ENCODE results near the gene FSTL1.

- TF ChIP-seq CTCF (IDR thresholded peaks at IDR 0.05; ENCODE audit: low read depth, low read length) = no peak
- no peak for TF ChIP-seq POLR2A (IDR thresholded peaks at IDR 0.05; ENCODE audit: extremely low read depth, insufficient read length)
- TF ChIP-seq MAX (IDR thresholded peaks at IDR 0.05; ENCODE audit: low read depth, low read length) = no peak
These were observed 48.0 kb upstream of the FSTL1 start for GRCh38 chr3:120498556-120499346.
